Measurements from ENCODE around the gene CARMIL3.

Gene CARMIL3

DNA sequence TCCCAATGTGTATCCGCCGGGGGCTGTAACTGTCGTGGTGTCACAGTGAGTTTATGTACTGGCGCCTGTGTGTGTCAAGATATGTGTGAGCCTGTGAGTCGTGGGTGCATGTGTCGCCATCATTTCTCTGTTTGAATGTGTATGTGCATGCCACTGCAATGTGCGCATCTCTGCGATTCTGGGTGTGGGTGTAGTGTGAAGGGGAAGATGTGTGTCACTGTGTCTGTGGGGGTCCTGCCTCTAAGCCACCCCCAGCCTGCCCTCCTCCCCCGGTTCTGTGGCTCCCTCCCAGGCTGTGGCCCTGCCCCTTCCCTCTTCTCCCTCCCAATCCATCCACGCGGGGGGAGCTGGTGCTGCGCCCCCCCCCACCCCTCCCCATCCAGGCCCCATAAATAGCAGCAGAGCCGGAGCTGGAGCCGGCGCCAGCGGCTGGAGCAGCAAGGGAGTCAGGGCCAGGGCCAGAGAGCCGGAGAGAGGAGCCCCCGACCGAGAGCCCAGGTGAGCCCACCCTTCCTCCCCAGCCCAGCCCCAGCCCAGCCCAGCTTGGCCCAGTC, 19.4 kb downstream of the CARMIL3 start, which contains the start of gene CPNE6:
CPNE6 (plus strand) TSS at position 419 of the 554 bp plus-strand sequence. CDS start 1,375 bp downstream, outside the sequence.
- Histone ChIP-seq H3K9me2 (replicated peaks; ENCODE audit: insufficient read depth, low read length) (no peaks in the 10 kb centered on the region), H3K36me3 (replicated peaks; ENCODE audit: insufficient read depth, low read length) (no peaks in the 10 kb centered on the region), H3K4me2 (ENCODE audit: low read depth, low read length) (no peak within 1 kb of the TSS), H3K4me3 (ENCODE audit: low read length) (no peak within 1 kb of the TSS), H3F3A (ENCODE audit: insufficient read depth, low read length) (no peaks in the 10 kb centered on the region), H3K27ac (ENCODE audit: low read length) (no peak within 1 kb of the TSS), H3K79me2 (ENCODE audit: low read length) (no peaks in the 10 kb centered on the region), H3K4me1 (ENCODE audit: low read length) (0 out of 2 replicates have a peak, but pooled peaks cover 4% of the 10 kb centered on the region), H3K9ac (ENCODE audit: low read length) (no peak within 1 kb of the TSS), H2AFZ (ENCODE audit: low read length) (no peak within 1 kb of the TSS), H3K27me3 (replicated peaks; ENCODE audit: insufficient read depth, low read length) (no peaks in the 10 kb centered on the region), H4K20me1 (ENCODE audit: insufficient read depth, low read length) (no peaks in the 10 kb centered on the region), H3K9me3 (replicated peaks; ENCODE audit: insufficient read depth, low read length) (no peaks in the 10 kb centered on the region)
- DNase-seq, result no peak
- TF ChIP-seq EZH2phosphoT487 (IDR thresholded peaks at IDR 0.05; ENCODE audit: low read length) (no peak), EZH2 (optimal IDR thresholded peaks at IDR 0.05; ENCODE audit: low read depth, low read length) (no peak), CTCF (IDR thresholded peaks at IDR 0.05; ENCODE audit: low read length) (no peak)

DNA sequence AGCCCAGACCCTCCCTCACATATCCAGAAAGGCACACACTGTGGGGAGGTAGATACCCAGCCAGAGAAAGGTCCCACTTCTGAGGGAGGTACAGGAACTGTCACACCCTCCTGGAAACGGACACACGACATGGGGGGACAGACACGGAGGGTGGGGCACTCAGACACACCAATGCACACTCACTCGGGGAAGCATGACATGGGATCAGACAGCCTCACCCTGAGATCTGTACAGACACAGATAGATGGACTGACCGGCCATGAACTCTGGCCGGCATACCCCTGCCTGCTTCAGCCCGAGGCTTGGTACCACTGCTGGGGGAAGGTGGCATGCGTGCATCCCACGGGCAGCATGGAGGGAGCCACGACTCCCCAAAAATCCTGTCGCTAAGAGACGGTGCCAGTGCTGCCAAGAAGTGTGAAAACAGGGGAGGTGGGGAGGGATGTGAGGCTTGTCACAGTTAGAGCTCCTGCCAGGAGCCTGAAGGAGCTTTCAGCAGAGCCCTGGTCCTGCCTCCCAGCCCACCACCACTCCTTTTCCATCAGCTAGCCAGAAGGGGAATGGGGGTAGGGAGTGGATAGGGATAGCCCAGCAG, 20.1 kb downstream of the CARMIL3 start:
- no peak for DNase-seq
- no peak overlapping the region for H3K4me3 ChIP-seq (ENCODE audit: low read length)

DNA sequence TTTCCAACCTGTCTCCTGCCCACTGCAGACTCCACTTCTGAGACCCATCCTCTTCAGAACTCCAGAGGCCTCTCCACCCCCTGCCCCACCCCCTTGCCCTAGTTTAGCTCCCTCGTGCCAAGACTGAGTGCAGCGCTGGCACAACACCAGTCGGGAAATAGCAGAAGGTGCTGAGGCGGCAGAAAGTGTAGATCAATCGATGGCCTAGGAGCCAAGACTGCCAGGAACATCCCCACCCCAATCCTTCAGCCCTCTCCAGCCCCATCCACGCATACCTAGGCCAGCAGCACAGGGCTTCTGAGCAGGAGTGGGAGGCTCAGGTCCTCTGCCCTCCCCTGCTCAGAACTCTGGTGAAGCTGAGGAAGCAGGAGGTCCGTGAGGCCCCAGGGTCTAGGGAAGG, 20.6 kb downstream of the CARMIL3 start:
- Histone ChIP-seq H3K4me2 (ENCODE audit: low read depth, low read length) (no peak overlapping the region), H3K79me2 (ENCODE audit: low read length) (no peaks in the 10 kb centered on the region), H3F3A (ENCODE audit: insufficient read depth, low read length) (no peaks in the 10 kb centered on the region), H2AFZ (ENCODE audit: low read length) (no peak overlapping the region), H3K36me3 (replicated peaks; ENCODE audit: insufficient read depth, low read length) (no peaks in the 10 kb centered on the region), H3K9me3 (replicated peaks; ENCODE audit: insufficient read depth, low read length) (no peaks in the 10 kb centered on the region), H3K4me3 (ENCODE audit: low read length) (no peak overlapping the region), H3K27me3 (replicated peaks; ENCODE audit: insufficient read depth, low read length) (no peaks in the 10 kb centered on the region), H4K20me1 (ENCODE audit: insufficient read depth, low read length) (no peaks in the 10 kb centered on the region), H3K27ac (ENCODE audit: low read length) (no peak overlapping the region), H3K4me1 (ENCODE audit: low read length) (0 out of 2 replicates have a peak, but pooled peaks cover 4% of the 10 kb centered on the region), H3K9me2 (replicated peaks; ENCODE audit: insufficient read depth, low read length) (no peaks in the 10 kb centered on the region), H3K9ac (ENCODE audit: low read length) (no peak overlapping the region)
- no peak for TF ChIP-seq CTCF (IDR thresholded peaks at IDR 0.05; ENCODE audit: low read length)
- TF ChIP-seq EZH2 (optimal IDR thresholded peaks at IDR 0.05; ENCODE audit: low read depth, low read length), result no peak
- no peak for TF ChIP-seq EZH2phosphoT487 (IDR thresholded peaks at IDR 0.05; ENCODE audit: low read length)
- DNase-seq, result no peak

More for the DNA sequence above, 20.1 kb downstream of the CARMIL3 start:
- Histone ChIP-seq H3F3A (ENCODE audit: insufficient read depth, low read length) (no peaks in the 10 kb centered on the region), H3K27ac (ENCODE audit: low read length) (no peak overlapping the region), H3K9me3 (replicated peaks; ENCODE audit: insufficient read depth, low read length) (no peaks in the 10 kb centered on the region), H3K36me3 (replicated peaks; ENCODE audit: insufficient read depth, low read length) (no peaks in the 10 kb centered on the region), H3K9me2 (replicated peaks; ENCODE audit: insufficient read depth, low read length) (no peaks in the 10 kb centered on the region), H3K4me1 (ENCODE audit: low read length) (0 out of 2 replicates have a peak, but pooled peaks cover 4% of the 10 kb centered on the region), H4K20me1 (ENCODE audit: insufficient read depth, low read length) (no peaks in the 10 kb centered on the region), H3K79me2 (ENCODE audit: low read length) (no peaks in the 10 kb centered on the region), H3K9ac (ENCODE audit: low read length) (no peak overlapping the region), H2AFZ (ENCODE audit: low read length) (no peak overlapping the region), H3K4me2 (ENCODE audit: low read depth, low read length) (no peak overlapping the region), H3K27me3 (replicated peaks; ENCODE audit: insufficient read depth, low read length) (no peaks in the 10 kb centered on the region)
- TF ChIP-seq EZH2phosphoT487 (IDR thresholded peaks at IDR 0.05; ENCODE audit: low read length) (no peak), CTCF (IDR thresholded peaks at IDR 0.05; ENCODE audit: low read length) (no peak), EZH2 (optimal IDR thresholded peaks at IDR 0.05; ENCODE audit: low read depth, low read length) (no peak)
